ENCODE measurements around the gene TMEM106A.
"Not testable (repeated sequence)": the region's sequence is repeated elsewhere in the genome, so short reads cannot be mapped to it uniquely, and the experiment has no call there.

Gene TMEM106A

DNA sequence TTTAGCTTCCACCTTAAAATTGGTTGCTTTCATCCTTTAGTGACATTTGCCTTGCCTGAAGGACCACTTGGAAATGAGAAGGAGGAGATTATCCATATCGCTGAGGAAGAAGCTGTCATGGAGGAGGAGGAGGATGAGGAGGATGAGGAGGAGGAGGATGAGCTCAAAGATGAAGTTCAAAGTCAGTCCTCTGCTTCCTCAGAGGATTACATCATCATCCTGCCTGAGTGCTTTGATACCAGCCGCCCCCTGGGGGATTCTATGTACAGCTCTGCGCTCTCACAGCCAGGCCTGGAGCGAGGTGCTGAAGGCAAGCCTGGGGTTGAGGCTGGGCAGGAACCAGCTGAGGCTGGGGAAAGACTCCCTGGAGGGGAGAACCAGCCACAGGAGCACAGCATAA, 11.5 kb upstream of the TMEM106A start:
- no peak overlapping the region for H3K4me3 Mint-ChIP-seq
- H3K36me3 Mint-ChIP-seq (ENCODE audit: low read depth): peaks cover 83% of the 10 kb centered on the region
- DNase-seq: no peak

DNA sequence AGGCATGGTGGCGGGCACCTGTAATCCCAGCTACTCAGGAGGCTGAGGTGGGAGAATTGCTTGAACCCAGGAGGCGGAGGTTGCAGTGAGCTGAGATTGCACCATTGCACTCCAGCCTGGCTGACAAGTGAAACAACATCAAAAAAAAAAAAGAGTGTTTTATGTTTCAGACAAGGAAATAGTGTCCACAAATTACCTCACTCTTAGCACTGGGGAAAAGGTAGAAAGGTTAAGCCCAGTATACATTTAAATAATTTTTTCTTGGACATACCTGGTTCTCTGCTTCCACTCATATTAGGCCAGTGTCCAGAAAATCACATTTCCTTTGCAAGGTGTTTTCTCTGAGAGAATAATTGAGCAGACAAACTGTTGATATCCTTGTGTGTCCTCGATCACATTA, 8.7 kb upstream of the TMEM106A start:
- H3K27me3 Mint-ChIP-seq; H3K9me3 Mint-ChIP-seq; DNase-seq; H3K4me3 Mint-ChIP-seq; H3K4me1 Mint-ChIP-seq (ENCODE audit: low read depth): not testable (repeated sequence)
- Mint-ChIP-seq H3K36me3 (ENCODE audit: low read depth) (peaks cover 76% of the 10 kb centered on the region), H3K27ac (peak overlapping the region; percentile 14)

More for the DNA sequence above, 11.5 kb upstream of the TMEM106A start:
- peak overlapping the region; percentile 63 for H3K27ac Mint-ChIP-seq
- no peaks in the 10 kb centered on the region for H3K27me3 Mint-ChIP-seq
- H3K9me3 Mint-ChIP-seq: no peaks in the 10 kb centered on the region
- H3K4me1 Mint-ChIP-seq (ENCODE audit: low read depth): peaks cover 7% of the 10 kb centered on the region

DNA sequence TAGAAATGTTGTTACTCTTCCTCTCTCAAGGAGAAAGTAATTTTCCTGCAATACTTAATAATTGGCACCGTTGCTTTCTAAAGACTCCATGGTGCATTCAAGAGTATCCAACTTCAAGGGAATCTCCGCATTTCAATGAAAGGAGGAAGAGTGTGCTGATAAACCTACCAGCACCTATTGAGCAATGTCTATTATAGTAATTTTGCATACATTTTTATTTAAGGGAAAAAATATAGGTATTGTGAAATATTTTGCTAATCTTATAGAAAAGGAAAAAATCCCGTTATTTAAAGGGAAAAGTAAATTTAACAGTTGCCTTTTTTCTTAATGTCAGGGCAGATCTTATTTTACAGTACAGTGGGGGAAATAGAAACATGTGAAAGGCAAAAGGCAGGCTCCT, 1.1 kb upstream of the TMEM106A start:
- DNase-seq: no peak
- H3K27ac Mint-ChIP-seq: peak overlapping the region; percentile 95
- peaks cover 56% of the 10 kb centered on the region for H3K36me3 Mint-ChIP-seq (ENCODE audit: low read depth)
- H3K4me3 Mint-ChIP-seq: peak overlapping the region; percentile 94
- no peaks in the 10 kb centered on the region for H3K27me3 Mint-ChIP-seq
- no peaks in the 10 kb centered on the region for H3K9me3 Mint-ChIP-seq
- peaks cover 33% of the 10 kb centered on the region for H3K4me1 Mint-ChIP-seq (ENCODE audit: low read depth)

DNA sequence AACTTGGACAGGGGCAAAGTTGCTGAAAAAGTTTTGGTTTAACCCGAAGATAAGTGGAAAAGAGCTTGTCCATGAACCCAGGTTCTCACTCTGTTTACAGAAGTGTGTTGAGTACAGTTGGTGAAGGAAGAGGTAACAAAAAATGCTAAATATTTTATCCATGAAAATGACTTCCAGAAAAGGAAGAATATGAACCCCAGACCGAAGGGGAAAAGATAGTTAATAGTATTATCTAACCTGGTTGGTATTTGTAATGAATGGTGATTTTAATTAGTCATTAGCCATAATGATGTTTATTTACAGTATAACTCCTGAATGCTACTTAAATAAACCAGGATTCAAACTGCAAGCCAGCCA, 574 bp upstream of the TMEM106A start:
- no peak for DNase-seq
- no peaks in the 10 kb centered on the region for H3K27me3 Mint-ChIP-seq
- H3K9me3 Mint-ChIP-seq: no peaks in the 10 kb centered on the region
- peak overlapping the region; percentile 94 for H3K4me3 Mint-ChIP-seq
- H3K4me1 Mint-ChIP-seq (ENCODE audit: low read depth): peaks cover 35% of the 10 kb centered on the region
- peak overlapping the region; percentile 95 for H3K27ac Mint-ChIP-seq
- peaks cover 60% of the 10 kb centered on the region for H3K36me3 Mint-ChIP-seq (ENCODE audit: low read depth)

DNA sequence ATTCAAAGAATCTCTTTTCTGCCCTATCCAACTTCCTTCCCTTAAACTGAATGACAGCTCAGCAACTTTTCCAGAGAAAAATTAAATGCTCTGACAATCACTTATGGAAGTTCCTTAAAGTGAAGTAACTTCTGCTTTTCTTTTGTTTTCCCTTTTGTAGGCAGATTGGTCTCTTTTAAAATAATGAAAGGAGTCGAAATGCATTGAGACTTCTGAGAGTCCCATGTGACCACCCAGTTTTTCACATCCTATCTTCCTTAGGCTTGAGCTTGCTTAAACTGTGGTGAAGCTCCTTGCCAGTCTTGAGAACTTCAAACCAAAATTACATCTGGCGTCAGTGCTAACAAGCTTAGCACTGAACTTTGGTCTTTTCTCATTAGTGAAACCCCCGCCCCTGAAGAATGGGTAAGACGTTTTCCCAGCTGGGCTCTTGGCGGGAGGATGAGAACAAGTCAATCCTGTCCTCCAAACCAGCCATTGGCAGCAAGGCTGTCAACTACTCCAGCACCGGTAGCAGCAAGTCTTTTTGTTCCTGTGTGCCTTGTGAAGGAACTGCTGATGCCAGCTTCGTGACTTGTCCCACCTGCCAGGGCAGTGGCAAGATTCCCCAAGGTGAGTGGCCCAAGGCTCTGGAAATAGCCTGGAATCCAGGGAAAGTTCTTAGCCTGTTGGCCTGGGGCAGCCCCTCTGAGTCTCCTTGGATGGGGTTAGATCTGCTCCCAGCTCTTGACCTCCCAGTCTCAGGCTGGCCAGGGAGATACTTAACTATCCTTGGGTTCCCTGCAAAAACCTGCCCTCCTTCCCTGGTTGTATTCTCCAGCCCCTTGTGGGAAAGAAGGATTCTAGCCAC, 1.2 kb downstream of the TMEM106A start:
- H3K27me3 Mint-ChIP-seq: no peaks in the 10 kb centered on the region
- peak overlapping the region; percentile 95 for H3K27ac Mint-ChIP-seq
- DNase-seq: no peak
- peaks cover 48% of the 10 kb centered on the region for H3K4me1 Mint-ChIP-seq (ENCODE audit: low read depth)
- peak overlapping the region; percentile 94 for H3K4me3 Mint-ChIP-seq
- H3K36me3 Mint-ChIP-seq (ENCODE audit: low read depth): peaks cover 66% of the 10 kb centered on the region
- no peaks in the 10 kb centered on the region for H3K9me3 Mint-ChIP-seq

DNA sequence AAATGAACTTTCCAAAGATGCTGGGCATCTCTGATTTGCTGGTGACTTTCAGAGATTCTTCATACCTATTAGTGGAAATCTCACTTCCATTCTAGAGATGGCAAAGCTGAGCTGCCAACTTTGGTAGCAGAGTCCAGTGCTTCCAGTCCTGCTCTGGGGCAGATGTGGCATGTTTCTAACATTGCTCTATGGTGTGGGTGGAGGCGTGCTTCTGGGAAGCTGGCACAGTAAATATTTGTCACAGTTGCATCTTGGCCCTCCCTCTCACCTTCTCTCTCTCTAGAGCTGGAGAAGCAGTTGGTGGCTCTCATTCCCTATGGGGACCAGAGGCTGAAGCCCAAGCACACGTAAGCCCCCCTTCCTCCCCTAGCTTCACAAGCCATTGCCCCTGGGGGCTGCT, 1.9 kb downstream of the TMEM106A start:
- Mint-ChIP-seq H3K9me3 (no peaks in the 10 kb centered on the region), H3K4me1 (ENCODE audit: low read depth) (peaks cover 52% of the 10 kb centered on the region), H3K36me3 (ENCODE audit: low read depth) (peaks cover 62% of the 10 kb centered on the region), H3K4me3 (no peak overlapping the region), H3K27me3 (no peaks in the 10 kb centered on the region), H3K27ac (no peak overlapping the region)
- DNase-seq: no peak

DNA sequence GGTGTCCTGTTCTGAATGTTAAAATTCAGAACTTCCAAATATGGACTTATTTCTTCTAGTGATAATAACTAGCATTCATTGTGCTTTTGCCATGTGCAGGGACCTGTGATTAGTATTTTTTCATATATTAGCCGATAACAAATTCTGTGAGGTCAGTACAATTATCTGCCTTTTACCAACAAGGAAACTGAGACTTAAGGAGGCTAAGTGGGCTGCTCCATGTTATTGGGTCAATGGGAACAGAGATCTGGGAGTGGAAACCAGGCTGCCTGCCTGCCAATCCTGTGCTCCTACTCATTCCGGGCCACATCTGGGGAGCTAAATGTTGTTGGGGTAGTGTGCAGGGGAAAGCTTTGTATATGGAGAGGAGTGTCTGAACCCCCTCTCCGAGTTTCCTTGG, 3.7 kb downstream of the TMEM106A start:
- peaks cover 61% of the 10 kb centered on the region for H3K36me3 Mint-ChIP-seq (ENCODE audit: low read depth)
- no peaks in the 10 kb centered on the region for H3K9me3 Mint-ChIP-seq
- no peak overlapping the region for H3K4me3 Mint-ChIP-seq
- H3K27ac Mint-ChIP-seq: no peak overlapping the region
- H3K27me3 Mint-ChIP-seq: no peaks in the 10 kb centered on the region
- DNase-seq: no peak
- peaks cover 53% of the 10 kb centered on the region for H3K4me1 Mint-ChIP-seq (ENCODE audit: low read depth)

DNA sequence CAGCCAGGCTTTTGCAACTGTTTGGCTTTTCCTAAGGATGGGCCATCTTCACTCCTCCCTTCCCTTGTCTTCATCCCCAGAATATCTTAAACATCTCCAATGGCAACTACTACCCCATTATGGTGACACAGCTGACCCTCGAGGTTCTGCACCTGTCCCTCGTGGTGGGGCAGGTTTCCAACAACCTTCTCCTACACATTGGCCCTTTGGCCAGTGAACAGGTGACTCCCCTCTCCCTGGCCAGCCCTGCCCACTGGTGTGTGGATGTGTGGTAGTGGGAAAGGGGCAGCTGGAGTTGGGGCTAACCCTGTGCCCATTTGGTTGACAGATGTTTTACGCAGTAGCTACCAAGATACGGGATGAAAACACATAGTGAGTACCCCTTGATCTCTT, 4.7 kb downstream of the TMEM106A start:
- Mint-ChIP-seq H3K27me3 (no peaks in the 10 kb centered on the region), H3K9me3 (no peaks in the 10 kb centered on the region), H3K4me1 (ENCODE audit: low read depth) (peaks cover 47% of the 10 kb centered on the region), H3K36me3 (ENCODE audit: low read depth) (peaks cover 56% of the 10 kb centered on the region), H3K4me3 (no peak overlapping the region), H3K27ac (no peak overlapping the region)
- no peak for DNase-seq

DNA sequence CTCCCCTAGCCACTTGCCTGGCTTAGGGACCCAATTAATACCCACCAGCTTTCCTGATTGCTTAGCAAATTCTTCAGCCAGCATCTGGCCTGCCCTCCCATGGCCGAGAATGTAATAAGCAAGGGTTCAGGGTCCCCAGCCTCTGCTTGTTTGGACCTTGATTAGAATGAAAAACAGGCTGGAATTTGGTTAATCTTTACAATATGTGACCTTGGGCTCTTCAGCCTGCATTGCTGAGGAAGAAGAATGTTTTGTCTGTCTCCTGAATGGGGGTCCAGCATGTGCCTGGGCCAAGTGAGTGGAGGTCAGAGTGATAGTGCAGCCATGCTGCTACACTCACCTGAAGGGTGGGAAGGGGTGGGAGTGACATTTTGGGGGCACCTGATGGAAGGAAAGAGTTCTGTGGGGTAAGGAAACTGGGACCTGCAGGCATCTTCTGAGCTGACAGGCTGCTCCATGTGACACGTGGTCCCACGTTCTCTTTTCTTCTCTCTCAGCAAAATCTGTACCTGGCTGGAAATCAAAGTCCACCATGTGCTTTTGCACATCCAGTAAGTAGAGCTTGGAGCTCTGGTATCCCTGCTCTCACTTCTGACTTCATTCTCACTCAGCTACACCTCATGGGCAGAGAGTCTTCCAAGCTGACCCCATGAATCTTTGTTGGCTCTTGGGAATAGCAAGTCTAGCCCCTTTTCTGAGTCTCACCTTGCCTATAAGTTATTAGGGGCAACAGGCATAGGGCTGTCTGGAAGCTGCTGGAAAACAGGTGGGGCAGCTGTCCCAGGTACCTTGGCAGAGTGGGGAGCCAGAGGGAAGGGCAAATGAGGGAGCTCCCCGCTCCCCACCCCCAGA, 5.3 kb downstream of the TMEM106A start:
- peak overlapping the region; percentile 88 for H3K27ac Mint-ChIP-seq
- no peak for DNase-seq
- H3K4me1 Mint-ChIP-seq (ENCODE audit: low read depth): peaks cover 47% of the 10 kb centered on the region
- no peaks in the 10 kb centered on the region for H3K9me3 Mint-ChIP-seq
- no peak overlapping the region for H3K4me3 Mint-ChIP-seq
- H3K27me3 Mint-ChIP-seq: no peaks in the 10 kb centered on the region
- peaks cover 51% of the 10 kb centered on the region for H3K36me3 Mint-ChIP-seq (ENCODE audit: low read depth)

DNA sequence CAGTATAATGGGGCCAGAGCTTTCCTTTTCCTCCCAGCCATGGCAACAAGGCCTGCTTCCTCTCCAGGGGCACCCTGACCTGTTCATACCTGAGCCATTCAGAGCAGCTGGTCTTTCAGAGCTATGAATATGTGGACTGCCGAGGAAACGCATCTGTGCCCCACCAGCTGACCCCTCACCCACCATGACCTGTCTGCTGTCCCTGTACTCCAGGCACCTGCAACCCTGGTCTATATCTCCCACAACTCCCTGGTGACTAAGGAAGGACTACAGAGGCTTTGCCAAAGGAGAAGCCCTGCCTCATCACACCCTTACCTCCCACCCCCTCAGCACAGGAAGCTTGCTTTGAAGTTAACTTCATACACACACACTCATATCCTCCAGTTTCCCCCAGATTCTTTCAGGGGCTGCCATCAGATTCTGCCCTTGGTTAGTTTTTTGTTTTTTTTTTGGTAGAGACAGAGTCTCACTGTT, 6.0 kb downstream of the TMEM106A start:
- peak overlapping the region; percentile 88 for H3K27ac Mint-ChIP-seq
- H3K27me3 Mint-ChIP-seq: no peaks in the 10 kb centered on the region
- H3K36me3 Mint-ChIP-seq (ENCODE audit: low read depth): peaks cover 45% of the 10 kb centered on the region
- H3K4me1 Mint-ChIP-seq (ENCODE audit: low read depth): peaks cover 40% of the 10 kb centered on the region
- peak overlapping the region; percentile 6 for H3K4me3 Mint-ChIP-seq
- DNase-seq: peak; percentile 42
- H3K9me3 Mint-ChIP-seq: no peaks in the 10 kb centered on the region

DNA sequence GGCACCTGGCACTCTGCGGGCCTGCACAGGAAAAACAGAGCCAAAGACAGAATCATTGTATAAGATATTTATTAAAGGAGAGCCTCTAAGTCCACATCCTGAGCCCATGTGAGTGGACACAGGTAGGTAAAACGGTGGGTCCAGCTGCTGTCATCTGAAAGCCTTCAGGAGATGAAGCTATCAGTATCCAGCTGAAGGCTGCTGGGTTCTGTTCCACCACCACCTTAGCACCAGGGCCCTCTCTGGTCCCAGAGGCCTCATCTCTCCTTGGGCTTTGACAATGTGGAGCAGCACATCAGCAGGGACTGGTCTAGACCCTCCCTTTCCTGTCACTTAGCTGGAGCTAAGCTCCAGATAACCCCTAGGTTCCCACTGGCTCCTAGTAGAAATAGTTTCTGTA, 7.3 kb downstream of the TMEM106A start:
- Mint-ChIP-seq H3K9me3 (no peaks in the 10 kb centered on the region), H3K4me1 (ENCODE audit: low read depth) (peaks cover 28% of the 10 kb centered on the region), H3K4me3 (no peak overlapping the region), H3K27ac (peak overlapping the region; percentile 60), H3K36me3 (ENCODE audit: low read depth) (peaks cover 46% of the 10 kb centered on the region), H3K27me3 (no peaks in the 10 kb centered on the region)
- DNase-seq: no peak

DNA sequence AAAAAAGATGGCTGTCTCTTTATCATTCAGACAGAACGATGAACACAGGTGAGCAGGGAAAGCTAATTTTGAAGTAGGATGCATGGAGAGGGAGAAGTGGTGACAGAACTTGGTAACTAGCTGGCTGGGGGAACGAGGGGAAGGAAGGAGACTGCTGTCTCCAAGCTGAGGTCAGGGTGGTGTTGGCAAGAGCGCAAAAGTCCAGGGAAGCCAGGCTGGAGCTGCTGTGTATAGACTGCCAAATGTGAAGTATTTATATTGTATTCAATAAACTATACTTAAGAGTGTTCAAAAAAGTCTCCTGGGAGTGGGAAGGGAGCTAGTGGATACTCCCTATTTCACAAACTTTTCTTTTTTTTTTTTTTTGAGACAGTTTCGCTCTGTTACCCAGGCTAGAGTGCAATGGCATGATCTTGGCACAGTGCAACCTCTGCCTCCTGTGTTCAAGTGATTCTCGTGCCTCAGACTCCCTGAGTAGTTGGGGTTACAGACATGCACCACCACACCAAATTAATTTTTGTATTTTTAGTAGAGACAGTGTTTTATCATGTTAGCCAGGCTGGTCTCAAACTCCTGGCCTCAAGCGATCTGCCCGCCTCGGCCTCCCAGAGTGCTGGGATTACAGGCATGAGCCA, 8.2 kb downstream of the TMEM106A start:
- Mint-ChIP-seq H3K27me3 (no peaks in the 10 kb centered on the region), H3K27ac (no peak overlapping the region), H3K4me3 (no peak overlapping the region), H3K4me1 (ENCODE audit: low read depth) (peaks cover 25% of the 10 kb centered on the region), H3K36me3 (ENCODE audit: low read depth) (peaks cover 51% of the 10 kb centered on the region), H3K9me3 (no peaks in the 10 kb centered on the region)
- no peak for DNase-seq

DNA sequence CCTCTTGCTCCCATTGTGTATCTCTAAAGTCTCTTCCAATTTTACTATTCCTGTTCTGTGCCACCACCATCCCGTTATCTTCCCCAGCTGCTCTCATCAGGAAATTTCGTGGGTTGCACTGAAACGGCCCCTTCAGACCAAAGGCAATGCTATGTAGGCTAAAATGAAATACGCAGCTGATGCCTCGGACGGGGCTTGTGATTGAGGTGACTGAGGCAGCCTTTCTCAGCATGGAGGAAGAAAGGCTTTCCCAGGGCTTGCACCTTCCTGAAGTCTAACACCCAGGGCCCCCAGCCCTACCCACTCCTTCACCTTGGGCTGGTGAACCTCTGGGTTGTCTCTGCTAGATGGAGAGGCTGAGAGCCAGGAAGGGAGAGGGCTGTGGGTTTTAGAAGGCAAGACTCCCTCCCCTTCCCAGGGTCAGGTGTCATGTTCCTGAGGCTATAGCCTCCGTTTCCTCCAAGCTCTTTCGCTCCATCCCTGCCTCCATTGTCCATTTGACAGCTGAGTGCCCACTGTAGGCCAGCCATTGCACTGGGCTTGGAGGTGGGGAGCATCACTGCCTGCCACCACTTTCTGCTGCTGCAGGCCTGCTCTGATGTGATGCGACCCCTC, 8.9 kb downstream of the TMEM106A start:
- peaks cover 25% of the 10 kb centered on the region for H3K4me1 Mint-ChIP-seq (ENCODE audit: low read depth)
- no peak overlapping the region for H3K27ac Mint-ChIP-seq
- H3K27me3 Mint-ChIP-seq: no peaks in the 10 kb centered on the region
- no peaks in the 10 kb centered on the region for H3K9me3 Mint-ChIP-seq
- DNase-seq: no peak
- no peak overlapping the region for H3K4me3 Mint-ChIP-seq
- peaks cover 46% of the 10 kb centered on the region for H3K36me3 Mint-ChIP-seq (ENCODE audit: low read depth)

DNA sequence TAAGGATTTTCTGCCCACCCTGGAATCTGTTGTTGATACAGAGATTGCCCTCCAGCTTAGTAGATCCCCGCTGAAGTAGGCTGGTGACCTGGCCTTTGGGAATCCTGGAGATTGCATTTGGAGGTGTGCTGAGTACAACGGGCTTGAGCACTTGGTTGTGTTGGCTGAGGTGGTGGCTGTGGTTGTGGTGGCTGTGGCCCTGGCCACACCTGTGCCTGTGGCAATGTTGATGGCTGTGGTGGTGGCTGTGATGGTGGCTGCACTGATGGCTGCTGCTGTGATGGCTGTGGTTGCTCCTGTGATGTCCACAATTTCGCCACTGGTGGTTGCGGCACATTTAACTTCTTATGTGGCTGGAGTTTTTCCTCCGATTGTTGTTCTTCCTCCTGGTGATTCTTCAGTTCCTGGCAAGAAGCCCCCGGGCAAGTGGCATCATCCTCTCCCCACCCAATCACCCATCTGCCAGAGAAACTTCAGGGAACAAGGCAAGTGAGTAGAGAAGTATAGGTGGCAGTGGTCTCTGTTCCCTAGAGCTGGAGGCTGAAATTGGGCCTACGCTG, 12.6 kb downstream of the TMEM106A start:
- no peak for DNase-seq
- no peak overlapping the region for H3K27ac Mint-ChIP-seq
- no peak overlapping the region for H3K4me3 Mint-ChIP-seq
- H3K27me3 Mint-ChIP-seq: no peaks in the 10 kb centered on the region
- peaks cover 21% of the 10 kb centered on the region for H3K36me3 Mint-ChIP-seq (ENCODE audit: low read depth)
- H3K4me1 Mint-ChIP-seq (ENCODE audit: low read depth): peaks cover 3% of the 10 kb centered on the region
- H3K9me3 Mint-ChIP-seq: no peaks in the 10 kb centered on the region

All from activated T-cell treated with anti-CD3 and anti-CD28 coated beads, Interleukin-2, amount 50 U/mL, for 24 hours (primary cell).